Panc1 (cell line): ENCODE measurements around the gene ELMO1. TPM values are rescaled to one million over a fixed set of nuclear protein-coding genes. Genes with fewer than 3 reads are reported as not detected.

ENCODE experiments used
- ATAC-seq: fragments of 200-7000 bp; cut with Tn5 transposase; 2 replicates; pipeline ENCODE4 v1.9.1; 2020; ENCODE audit warnings: mild to moderate bottlenecking, moderate library complexity
- Bru-seq: library from RNA; stranded (reverse); fragments of 400-500 nt; gene quantifications from one replicate; lab custom pipeline; 2021; lab: Mats Ljungman, UMichigan
- BruChase-seq, 2 experiments: library from RNA; stranded (reverse); fragments of 400-500 nt; gene quantifications; one replicate each; lab custom pipeline; 2021; lab: Mats Ljungman, UMichigan
- BruUV-seq: library from RNA; stranded (reverse); fragments of 400-500 nt; replicated peaks from 2 replicates; lab custom pipeline; 2021; lab: Mats Ljungman, UMichigan
- CTCF ChIA-PET: fragments of 300-600 bp; sonication (Branson Sonifier 250); formaldehyde crosslinking; loops from one replicate; lab custom pipeline; 2022; ENCODE audit warnings: antibody characterized with exemption; lab: Charles Lee
- POLR2A ChIA-PET: fragments of 300-600 bp; sonication (Branson Sonifier 250); formaldehyde crosslinking; loops from one replicate; lab custom pipeline; 2022; ENCODE audit warnings: antibody characterized with exemption; lab: Charles Lee
- DNase-seq: peaks from one replicate; pipeline ENCODE4 v3.0.0-alpha.2; 2010; ENCODE audit warnings: low read depth, low spot score
- H3K27ac ChIP-seq: 2 replicates; pipeline ENCODE4 v1.5.1; 2011; ENCODE audit warnings: mild to moderate bottlenecking, low read length, inconsistent platforms
- H3K27me3 ChIP-seq: fragments of 200-500 bp; sonication (Bioruptor generic); 2 replicates; pipeline ENCODE4 v1.6.0; 2014; ENCODE audit warnings: low read length, inconsistent platforms; ENCODE audit not compliant: control insufficient read depth, insufficient read depth
- H3K36me3 ChIP-seq: fragments of 200-500 bp; sonication (Bioruptor generic); 2 replicates; pipeline ENCODE4 v1.5.1; 2014; ENCODE audit warnings: inconsistent platforms, mild to moderate bottlenecking, low read length, moderate library complexity; ENCODE audit not compliant: control insufficient read depth, insufficient read depth
- H3K4me1 ChIP-seq: 2 replicates; pipeline ENCODE4 v1.5.1; 2011; ENCODE audit warnings: inconsistent platforms, mild to moderate bottlenecking, low read length, moderate library complexity; ENCODE audit not compliant: control insufficient read depth, insufficient read depth
- H3K4me3 ChIP-seq, 2 experiments: 2 replicates each; pipeline ENCODE4 v1.5.1; 2011 to 2012; ENCODE audit warnings: low read depth in 2 of 2, low read length in 2 of 2, mild to moderate bottlenecking in 2 of 2, inconsistent platforms in 1 of 2, moderate library complexity in 1 of 2
- H3K9me3 ChIP-seq: fragments of 200-500 bp; sonication (Bioruptor generic); 2 replicates; pipeline ENCODE4 v1.5.1; 2014; ENCODE audit warnings: low read depth, mild to moderate bottlenecking, inconsistent platforms, low read length, moderate library complexity; ENCODE audit not compliant: control insufficient read depth, insufficient read depth
- CTCF ChIP-seq: fragments of 450-650 bp; IDR thresholded peaks from 2 replicates; pipeline ENCODE4 v1.5.1; 2017; ENCODE audit warnings: mild to moderate bottlenecking
- POLR2AphosphoS5 ChIP-seq: IDR thresholded peaks from 2 replicates; pipeline ENCODE4 v1.6.1; 2012; ENCODE audit warnings: mild to moderate bottlenecking, low read depth, low read length, moderate library complexity
- REST ChIP-seq, 2 experiments: IDR thresholded peaks; 2 replicates each; pipeline ENCODE4 v1.6.1; 2011 to 2012; ENCODE audit warnings: low read depth in 2 of 2, control low read depth in 1 of 2, low read length in 1 of 2, mild to moderate bottlenecking in 1 of 2, moderate library complexity in 1 of 2; ENCODE audit not compliant: insufficient read depth in 1 of 2
- SIN3A ChIP-seq: IDR thresholded peaks from 2 replicates; pipeline ENCODE4 v1.6.1; 2012; ENCODE audit warnings: low read depth, mild to moderate bottlenecking, low read length, moderate library complexity, borderline replicate concordance; ENCODE audit not compliant: insufficient read depth
- TCF7L2 ChIP-seq: IDR thresholded peaks from 2 replicates; pipeline ENCODE4 v1.6.1; 2011; ENCODE audit warnings: mild to moderate bottlenecking, low read depth, low read length, inconsistent platforms
- in situ Hi-C: cut with HindIII; loops from 2 replicates; pipeline ENCODE4 v1.10.0; 2016; ENCODE audit warnings: low sequenced_read_pairs, low pct_unique_long_range_greater_than_20kb
- intact Hi-C: fragments of 100-400 bp; cut with micrococcal nuclease; formaldehyde crosslinking; loops from one replicate; pipeline ENCODE4 v1.10.0; 2022; ENCODE audit not compliant: unreplicated experiment
- long read RNA-seq: library from polyadenylated mRNA; unstranded; transcript quantifications from one replicate; pipeline ENCODE4 v2.0.0, GENCODE V29; 2021; ENCODE audit not compliant: unreplicated experiment
- polyA plus RNA-seq: library from polyadenylated mRNA; unstranded; fragments of >200 nt; gene quantifications from one replicate; pipeline ENCODE4 v1.2.1, GENCODE V29; 2012; ENCODE audit warnings: missing spikeins; ENCODE audit not compliant: insufficient read length
- total RNA-seq: library from RNA; stranded (reverse); gene quantifications from one replicate; pipeline ENCODE4 v1.2.1, GENCODE V29; 2021; ENCODE audit not compliant: unreplicated experiment

ELMO1 gene
- 0.80 TPM for total RNA-seq
- 0.34 TPM for polyA plus RNA-seq
- Bru-seq, nascent RNA, result percentile 8 among the genes with signal in this experiment
- BruChase-seq, experiment 1, labeled RNA remaining after a 2-hour chase, result percentile 6 among the genes with signal in this experiment
- BruChase-seq, experiment 2, labeled RNA remaining after a 6-hour chase, result percentile 9 among the genes with signal in this experiment
- long read RNA-seq, result 0 reads

- in situ Hi-C loops (no loop called here), intact Hi-C loops (no loop called here)
- H3K4me3 ChIP-seq, result peak within 1 kb of the TSS in 1 of 2 experiments; percentile 17; a peak in 1 of 4 replicates
- CTCF ChIA-PET, result interaction anchor here (0.7 kb wide), 1 partner anchor 154 kb away, joined by 4 read pairs; no protein-coding TSS in a partner anchor
- no peaks in the 10 kb centered on the region for H3K36me3 ChIP-seq
- BruUV-seq, result no TSS peak
- no peaks in the 10 kb centered on the region for H3K9me3 ChIP-seq
- no peaks in the 10 kb centered on the region for H3K4me1 ChIP-seq
- POLR2A ChIA-PET, result no interaction called here
- ATAC-seq (peak; percentile 65; the same call in 1 of the 2 replicates), DNase-seq (no peak)
- no peak within 1 kb of the TSS for H3K27ac ChIP-seq
- TF ChIP-seq CTCF, result no peak
- no peak for TF ChIP-seq POLR2AphosphoS5
- TF ChIP-seq TCF7L2, result no peak
- TF ChIP-seq SIN3A, result no peak
- TF ChIP-seq REST (IDR thresholded peaks at IDR 0.05; ENCODE audit: insufficient read depth in 1 of 2, low read depth in 2 of 2, low read length in 1 of 2), result no peak
- H3K27me3 ChIP-seq, result peaks cover 3% of the 10 kb centered on the region; the same call in 1 of the 2 replicates
These were observed at the start of gene ELMO1 for GRCh38 chr7:37448636-37449361. TSS of gene ELMO1 (minus strand) at chr7:37448864. CDS start at chr7:37342690, 106,174 bp downstream.

GRCh38 chr7:37497576-37497975 is 48.9 kb upstream of the ELMO1 start:
- in situ Hi-C loops, result no loop called here
- no peaks in the 10 kb centered on the region for H3K4me1 ChIP-seq
- POLR2A ChIA-PET, result no interaction called here
- ATAC-seq, result no peak
- no TSS peak for BruUV-seq
- CTCF ChIA-PET, result no interaction called here
- H3K27ac ChIP-seq, result no peak overlapping the region
- H3K9me3 ChIP-seq, result no peaks in the 10 kb centered on the region
- DNase-seq, result no peak
- H3K36me3 ChIP-seq, result no peaks in the 10 kb centered on the region
- H3K4me3 ChIP-seq, result no peak overlapping the region
- TF ChIP-seq REST (IDR thresholded peaks at IDR 0.05; ENCODE audit: insufficient read depth in 1 of 2, low read depth in 2 of 2, low read length in 1 of 2) (no peak), POLR2AphosphoS5 (no peak), CTCF (no peak), SIN3A (no peak), TCF7L2 (no peak)
- peaks cover 2% of the 10 kb centered on the region; the same call in 1 of the 2 replicates for H3K27me3 ChIP-seq
- intact Hi-C loops, result loop anchor here (5.0 to 10.0 kb wide), 2 partner anchors 213 to 265 kb away; no protein-coding TSS in a partner anchor
